ENCODE measurements around the gene KIAA1549.

The KIAA1549 gene

DNA sequence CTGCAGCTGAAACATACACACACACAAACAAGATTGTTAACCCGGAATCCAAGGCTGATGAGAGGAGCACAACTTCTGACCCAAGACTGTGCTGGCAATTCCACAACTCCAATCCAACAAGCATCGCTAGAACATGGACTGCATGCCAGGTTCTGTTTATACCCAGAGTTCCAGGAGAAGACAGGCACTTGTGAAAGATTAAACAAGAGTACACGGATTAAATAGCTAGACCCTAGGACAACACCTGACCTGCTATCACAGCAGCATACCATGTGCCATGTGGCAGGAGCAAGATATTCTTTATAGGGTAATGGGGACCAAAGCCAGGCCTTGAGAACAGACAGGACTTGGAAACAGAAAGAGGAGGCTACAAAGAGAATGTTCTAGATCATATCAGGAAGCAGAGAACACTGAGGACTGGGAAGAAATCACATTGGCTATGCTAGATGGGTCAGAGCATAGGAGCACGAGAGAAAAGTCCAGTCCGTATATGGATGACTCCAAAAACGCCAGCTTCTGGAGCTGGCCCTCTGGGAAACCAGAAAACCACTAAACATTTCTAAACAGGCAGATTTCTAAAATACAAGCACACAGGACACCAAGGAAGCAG is 99.5 kb downstream of the KIAA1549 start:
- no peak for DNase-seq (ENCODE audit: low spot score)

- DNase-seq (ENCODE audit: low spot score): no peak
Observed at GRCh38 chr7:138880881-138881578, 100.2 kb downstream of the KIAA1549 start.

GRCh38 chr7:138879356-138879755 is 101.8 kb downstream of the KIAA1549 start:
- DNase-seq (ENCODE audit: low spot score): no peak

DNA sequence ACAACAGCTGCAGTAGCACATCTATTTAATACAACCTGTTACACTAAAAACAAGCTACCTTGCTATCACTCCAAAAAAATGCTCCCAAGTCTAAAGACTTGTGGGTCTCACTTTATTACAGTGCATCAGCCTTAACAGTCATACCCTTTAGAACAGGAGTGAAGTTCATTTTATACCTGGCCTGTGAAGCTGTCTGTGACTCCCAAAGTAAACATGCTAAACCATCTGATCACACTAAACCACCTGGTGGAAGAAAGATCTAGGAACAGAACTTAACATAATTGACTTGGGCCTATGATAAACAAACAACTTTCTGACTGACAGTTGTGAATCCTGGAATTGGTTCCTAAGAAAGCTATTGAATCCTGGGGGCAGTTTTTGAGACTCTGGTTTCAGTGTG is 102.3 kb downstream of the KIAA1549 start:
- DNase-seq (ENCODE audit: low spot score): no peak

DNA sequence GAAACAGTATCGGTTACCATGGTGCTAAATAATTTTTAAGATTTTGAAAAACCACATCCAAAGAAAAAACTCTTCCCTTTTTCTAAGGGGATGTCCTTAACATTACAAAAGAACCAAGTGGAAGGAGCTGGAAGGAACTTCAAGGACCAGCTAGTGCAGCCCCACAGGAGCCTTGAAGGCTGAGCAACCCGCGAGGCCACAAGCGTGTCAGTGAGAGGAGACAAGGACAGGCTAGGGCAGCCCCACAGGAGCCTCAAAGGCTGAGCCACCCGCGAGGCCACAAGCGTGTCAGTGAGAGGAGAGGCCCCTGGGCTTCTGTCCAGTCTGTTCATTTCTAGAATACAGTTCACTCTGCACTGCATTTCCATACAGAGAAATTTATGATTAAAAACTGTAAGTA is 103.1 kb downstream of the KIAA1549 start:
- DNase-seq (ENCODE audit: low spot score): no peak

- DNase-seq (ENCODE audit: low spot score): no peak
Observed at GRCh38 chr7:138876326-138876725, 104.9 kb downstream of the KIAA1549 start.

GRCh38 chr7:138875794-138876193 is 105.4 kb downstream of the KIAA1549 start:
- no peak for DNase-seq (ENCODE audit: low spot score)

GRCh38 chr7:138873220-138873892 is 107.8 kb downstream of the KIAA1549 start:
- DNase-seq (ENCODE audit: low spot score): no peak

DNA sequence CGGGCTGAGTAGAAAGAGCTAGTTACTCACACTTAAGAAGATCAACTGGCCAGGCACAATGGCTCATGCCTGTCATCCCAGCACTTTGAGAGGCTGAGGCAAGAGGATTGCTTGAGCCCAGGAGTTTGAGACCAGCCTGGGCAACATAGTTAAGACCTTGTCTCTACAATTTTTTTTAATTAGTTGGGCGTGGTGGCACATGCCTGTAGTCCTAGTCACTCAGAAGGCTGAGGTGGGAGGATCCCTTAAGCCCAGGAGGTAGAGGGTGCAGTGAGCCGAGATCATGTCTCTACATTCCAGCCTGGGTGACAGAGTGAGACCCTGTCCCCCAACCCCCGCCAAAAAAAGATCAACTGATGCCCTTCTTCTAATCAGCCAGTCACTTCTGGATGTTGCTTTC is 108.6 kb downstream of the KIAA1549 start:
- DNase-seq (ENCODE audit: low spot score): no peak

GRCh38 chr7:138871814-138872090 is 109.4 kb downstream of the KIAA1549 start:
- DNase-seq (ENCODE audit: low spot score): no peak

DNA sequence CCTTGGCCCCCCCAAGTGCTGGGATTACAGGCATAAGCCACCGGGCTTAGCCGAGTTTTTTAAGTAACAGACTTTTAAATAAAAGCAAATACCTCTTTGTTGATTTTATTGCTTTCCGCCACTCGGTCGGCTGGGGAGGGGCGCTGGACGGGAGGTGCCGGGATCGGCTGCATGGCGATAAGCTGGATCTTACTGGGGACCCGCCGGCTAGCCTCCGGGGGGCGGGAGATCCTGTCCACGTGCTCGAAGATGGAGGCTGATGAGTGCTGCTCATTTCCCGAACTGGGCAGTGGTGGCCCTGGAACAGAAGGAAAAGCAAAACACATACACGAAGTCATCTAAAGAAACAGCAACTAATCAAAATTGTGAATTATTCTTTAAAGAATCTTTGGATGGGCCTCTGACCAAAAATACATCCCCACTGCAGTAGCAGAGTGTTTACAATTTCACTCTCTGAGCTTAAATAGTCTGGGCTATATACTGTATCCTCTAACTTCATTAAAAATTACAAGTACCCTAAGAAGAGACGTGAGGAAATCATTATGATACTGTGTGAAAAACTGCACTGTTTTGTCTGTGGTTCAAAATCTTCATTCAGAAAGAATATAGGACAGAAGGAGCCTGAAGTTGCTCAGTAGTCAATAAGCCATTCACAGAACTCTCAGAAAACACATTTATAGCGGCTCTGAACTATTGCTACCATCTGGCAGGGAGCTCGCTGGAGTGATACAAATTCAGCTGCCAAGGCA is 110.0 kb downstream of the KIAA1549 start:
- DNase-seq (ENCODE audit: low spot score): no peak

DNA sequence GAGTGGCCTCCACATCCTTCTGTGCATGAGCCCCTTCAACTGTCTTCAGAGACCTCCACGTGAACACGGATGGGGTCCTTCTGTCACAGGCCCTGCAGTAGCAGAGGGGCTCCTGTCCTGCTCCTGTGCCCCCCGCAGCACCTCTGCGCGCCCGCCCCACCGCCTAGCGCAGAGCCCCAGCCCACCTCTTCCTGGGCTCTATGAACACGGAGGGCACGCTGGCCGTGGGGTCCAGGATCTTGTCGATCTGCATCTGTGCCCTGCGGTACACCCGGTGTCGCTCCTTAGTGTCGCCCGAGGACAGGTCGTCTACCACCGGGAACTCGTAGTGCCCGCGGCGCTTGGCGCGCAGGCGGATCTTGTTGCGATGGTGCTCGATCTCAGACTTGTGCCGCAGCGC is 111.8 kb downstream of the KIAA1549 start:
- DNase-seq (ENCODE audit: low spot score): no peak

DNA sequence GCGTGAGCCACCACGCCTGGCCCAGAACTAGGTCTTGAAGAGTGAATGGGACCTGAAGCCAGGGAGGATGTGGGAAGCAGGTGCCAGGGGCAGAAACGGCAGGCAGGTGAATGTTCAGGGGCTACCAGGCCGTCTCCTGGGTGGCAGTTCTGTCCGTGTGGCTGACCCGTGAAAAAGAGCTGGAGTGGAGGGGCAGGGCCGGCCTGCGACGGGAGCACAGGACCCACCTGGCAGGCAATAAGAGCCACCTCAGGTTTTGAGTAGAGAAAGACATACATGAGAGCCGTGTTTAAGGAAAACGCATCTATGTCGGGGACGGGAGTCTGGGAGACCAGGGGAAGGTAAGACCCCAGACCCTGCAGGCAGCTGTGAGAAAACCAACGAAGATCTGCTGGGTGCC is 112.5 kb downstream of the KIAA1549 start:
- DNase-seq (ENCODE audit: low spot score): no peak

- no peak for DNase-seq (ENCODE audit: low spot score)
Observed at GRCh38 chr7:138867744-138868143, 113.4 kb downstream of the KIAA1549 start.

GRCh38 chr7:138866353-138866752 is 114.8 kb downstream of the KIAA1549 start:
- DNase-seq (ENCODE audit: low spot score): no peak

GRCh38 chr7:138865843-138866242 is 115.3 kb downstream of the KIAA1549 start:
- DNase-seq (ENCODE audit: low spot score): no peak

- no peak for DNase-seq (ENCODE audit: low spot score)
Observed at GRCh38 chr7:138864667-138865066, 116.5 kb downstream of the KIAA1549 start.

GRCh38 chr7:138863931-138864330 is 117.3 kb downstream of the KIAA1549 start:
- no peak for DNase-seq (ENCODE audit: low spot score)

DNA sequence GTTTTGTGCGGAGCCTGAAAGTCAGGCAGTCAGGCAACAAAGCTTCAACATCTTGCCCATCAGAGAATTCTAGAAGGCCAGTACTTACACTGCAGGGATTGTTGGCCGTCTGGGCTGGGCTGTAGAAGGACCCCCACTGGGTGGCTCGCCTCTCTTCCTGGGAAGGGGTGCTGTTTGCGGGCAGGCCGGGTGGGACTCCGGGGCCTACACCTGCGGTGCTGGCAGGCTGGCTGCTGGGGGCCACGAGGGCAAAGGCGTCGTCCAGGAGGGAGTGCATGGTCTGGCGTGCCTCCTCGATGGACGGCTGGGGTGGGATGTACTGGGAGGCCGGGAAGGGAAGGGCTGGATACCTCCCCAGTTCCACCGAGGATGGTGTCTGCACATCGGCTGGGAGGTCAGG is 120.1 kb downstream of the KIAA1549 start:
- no peak for DNase-seq (ENCODE audit: low spot score)

GRCh38 chr7:138857728-138858127 is 123.5 kb downstream of the KIAA1549 start:
- DNase-seq (ENCODE audit: low spot score): no peak

DNA sequence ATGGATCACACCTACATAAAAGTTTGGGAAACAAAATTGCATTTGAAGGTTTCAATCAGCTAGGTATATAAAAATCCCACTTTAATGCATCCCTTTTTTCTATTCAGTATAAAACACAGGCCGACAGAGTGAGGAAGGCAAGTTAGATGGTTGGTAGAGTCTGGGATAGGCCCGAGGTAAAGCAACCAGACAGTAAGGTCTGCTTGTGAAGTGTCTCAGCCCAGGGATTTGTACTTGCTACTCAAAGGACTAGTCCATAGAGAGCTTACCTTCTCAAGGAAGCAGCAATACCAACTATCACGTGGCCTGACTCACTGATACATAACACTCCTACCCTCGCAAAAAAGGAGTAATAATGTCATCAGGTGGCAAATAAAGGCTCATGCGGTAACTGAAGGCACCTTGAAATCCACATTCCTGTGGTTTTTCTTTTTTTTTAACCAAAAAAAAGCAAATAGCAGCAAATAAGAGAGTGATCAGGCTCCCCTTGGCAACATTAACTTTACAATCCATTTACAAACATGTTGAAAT is 127.0 kb downstream of the KIAA1549 start:
- DNase-seq (ENCODE audit: low spot score): no peak

DNA sequence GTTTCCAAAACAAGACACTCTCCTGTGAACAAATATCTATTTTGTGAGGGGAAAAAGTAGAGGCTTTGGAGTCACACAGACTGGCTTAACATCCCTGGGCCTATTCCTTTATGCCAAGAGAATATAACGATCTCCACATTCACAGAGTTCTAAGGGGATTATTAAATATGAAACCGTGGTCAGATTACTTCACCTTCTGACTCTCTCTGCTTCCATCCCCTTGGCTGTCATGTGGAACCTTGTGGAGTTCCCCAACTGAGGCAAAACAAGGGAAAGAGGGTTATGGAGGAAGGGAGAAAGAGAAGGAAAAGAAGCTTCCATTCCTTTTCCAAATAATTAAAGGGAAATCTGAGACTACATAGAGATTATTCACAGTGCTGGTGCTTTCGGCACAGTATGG is 127.7 kb downstream of the KIAA1549 start:
- DNase-seq (ENCODE audit: low spot score): no peak

- no peak for DNase-seq (ENCODE audit: low spot score)
Observed at GRCh38 chr7:138852469-138852868, 128.7 kb downstream of the KIAA1549 start.
